A673 (cell line): ENCODE data around the gene KLF3.

ENCODE experiments used
- EZH2 ChIP-seq: fragments of 200-600 bp; sonication (generic); IDR thresholded peaks from 2 replicates; pipeline ENCODE4 v1.6.1; 2017; ENCODE audit warnings: borderline replicate concordance, low read depth, mild to moderate bottlenecking, mixed read lengths, antibody characterized with exemption, low read length; ENCODE audit not compliant: poor library complexity, severe bottlenecking
- TF ChIP-seq, protein P1 (sequence below): fragments of 300-800, 200-600 bp; sonication (generic); conservative IDR thresholded peaks from 2 replicates; pipeline ENCODE4 v1.5.1; 2017; ENCODE audit warnings: low read depth, mild to moderate bottlenecking, antibody characterized with exemption, low read length, moderate library complexity, mixed read lengths

DNA sequence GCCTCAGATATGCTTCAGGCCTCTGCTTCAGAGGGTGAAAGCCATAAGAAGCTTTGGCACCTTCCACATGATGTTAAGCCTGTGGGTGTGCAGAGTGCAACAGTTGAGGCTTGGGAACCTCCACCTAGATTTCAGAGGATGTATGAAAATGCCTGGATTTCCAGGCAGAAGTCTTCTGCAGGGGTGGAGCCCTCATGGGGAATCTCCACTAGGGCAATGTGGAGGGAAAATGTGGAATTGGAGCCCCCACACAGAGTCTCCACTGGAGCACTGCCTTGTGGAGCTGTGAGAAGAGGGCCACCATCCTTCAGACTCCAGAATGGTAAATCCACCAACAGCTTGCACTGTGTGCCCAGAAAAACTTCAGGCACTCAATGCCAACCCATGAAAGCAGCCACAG lies 83.6 kb downstream of the KLF3 start:
- TF ChIP-seq, protein P1, sequence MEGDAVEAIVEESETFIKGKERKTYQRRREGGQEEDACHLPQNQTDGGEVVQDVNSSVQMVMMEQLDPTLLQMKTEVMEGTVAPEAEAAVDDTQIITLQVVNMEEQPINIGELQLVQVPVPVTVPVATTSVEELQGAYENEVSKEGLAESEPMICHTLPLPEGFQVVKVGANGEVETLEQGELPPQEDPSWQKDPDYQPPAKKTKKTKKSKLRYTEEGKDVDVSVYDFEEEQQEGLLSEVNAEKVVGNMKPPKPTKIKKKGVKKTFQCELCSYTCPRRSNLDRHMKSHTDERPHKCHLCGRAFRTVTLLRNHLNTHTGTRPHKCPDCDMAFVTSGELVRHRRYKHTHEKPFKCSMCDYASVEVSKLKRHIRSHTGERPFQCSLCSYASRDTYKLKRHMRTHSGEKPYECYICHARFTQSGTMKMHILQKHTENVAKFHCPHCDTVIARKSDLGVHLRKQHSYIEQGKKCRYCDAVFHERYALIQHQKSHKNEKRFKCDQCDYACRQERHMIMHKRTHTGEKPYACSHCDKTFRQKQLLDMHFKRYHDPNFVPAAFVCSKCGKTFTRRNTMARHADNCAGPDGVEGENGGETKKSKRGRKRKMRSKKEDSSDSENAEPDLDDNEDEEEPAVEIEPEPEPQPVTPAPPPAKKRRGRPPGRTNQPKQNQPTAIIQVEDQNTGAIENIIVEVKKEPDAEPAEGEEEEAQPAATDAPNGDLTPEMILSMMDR: no peak
- TF ChIP-seq EZH2: no peak
